ENCODE results near the gene SURF6.

The SURF6 gene

GRCh38 chr9:133367778-133368177 is 31.8 kb upstream of the SURF6 start:
- no peak for DNase-seq

GRCh38 chr9:133367221-133367620 is 31.2 kb upstream of the SURF6 start:
- no peak for DNase-seq

- DNase-seq: no peak
Measured at GRCh38 chr9:133366435-133366834, 30.4 kb upstream of the SURF6 start.

- no peak for DNase-seq
Measured at GRCh38 chr9:133362359-133363044, 26.5 kb upstream of the SURF6 start.

GRCh38 chr9:133361507-133362092 is 25.6 kb upstream of the SURF6 start:
- DNase-seq: no peak

- DNase-seq: no peak
Measured at GRCh38 chr9:133360400-133361393, 24.7 kb upstream of the SURF6 start.

GRCh38 chr9:133359399-133360175 is 23.6 kb upstream of the SURF6 start:
- no peak for DNase-seq

- DNase-seq: no peak
Measured at GRCh38 chr9:133357656-133358055, 21.7 kb upstream of the SURF6 start.

GRCh38 chr9:133356391-133357091 is 20.6 kb upstream of the SURF6 start, which contains the start of the genes SURF1 and SURF2:
TSS of gene SURF1 (minus strand) at chr9:133356487. CDS start at chr9:133356453, 34 bp downstream.
TSS of gene SURF2 (plus strand) at chr9:133356550. CDS start at chr9:133356593, 43 bp downstream.
- DNase-seq: peak; percentile 89

- no peak for DNase-seq
Measured at GRCh38 chr9:133355881-133356357, 19.9 kb upstream of the SURF6 start.

- no peak for DNase-seq
Measured at GRCh38 chr9:133354766-133355165, 18.8 kb upstream of the SURF6 start.

- no peak for DNase-seq
Measured at GRCh38 chr9:133353548-133353947, 17.6 kb upstream of the SURF6 start.

- no peak for DNase-seq
Measured at GRCh38 chr9:133352635-133353340, 16.8 kb upstream of the SURF6 start.

- peak; percentile 43 for DNase-seq
Measured at GRCh38 chr9:133351908-133352634, 16.1 kb upstream of the SURF6 start.

- no peak for DNase-seq
Measured at GRCh38 chr9:133351526-133351907, 15.5 kb upstream of the SURF6 start.

- DNase-seq: no peak
Measured at GRCh38 chr9:133349965-133350616, 14.1 kb upstream of the SURF6 start.

- DNase-seq: no peak
Measured at GRCh38 chr9:133348718-133349573, 13.0 kb upstream of the SURF6 start.

GRCh38 chr9:133347985-133348717 is 12.2 kb upstream of the SURF6 start, which contains the start of the genes MED22 and RPL7A:
TSS of gene MED22 (minus strand) at chr9:133348131. CDS start at chr9:133346662, 1,469 bp downstream.
TSS of gene RPL7A (plus strand) at chr9:133348218. CDS start at chr9:133348244, 26 bp downstream.
- peak; percentile 96 for DNase-seq

Measured in CD4-positive, alpha-beta T cell treated with Interleukin-17A for 1 hour (primary cell).